Lower leg skin (tissue), 4 donors: ENCODE data around the gene C1QTNF5. TPM values are rescaled to one million over a fixed set of nuclear protein-coding genes. Genes with fewer than 3 reads are reported as not detected.

Experiments
- DNase-seq, 2 donors: peaks; one replicate each; pipeline ENCODE4 v3.0.0-alpha.2; 2019; ENCODE audit warnings: low spot score in 2 of 2
- H3K4me3 ChIP-seq: fragments of 200-600 bp; sonication (generic); 2 replicates; pipeline ENCODE4 v1.5.1; 2017; ENCODE audit warnings: mild to moderate bottlenecking, low read depth; ENCODE audit not compliant: poor library complexity, severe bottlenecking
- CTCF ChIP-seq, 3 donors: fragments of 450-650 bp; IDR thresholded peaks; one replicate each; pipeline ENCODE4 v1.5.1; 2016; ENCODE audit warnings: antibody characterized with exemption in 3 of 3, mild to moderate bottlenecking in 3 of 3, moderate library complexity in 2 of 3
- POLR2A ChIP-seq, 2 donors: fragments of 450-650 bp; IDR thresholded peaks; one replicate each; pipeline ENCODE4 v1.6.1; 2016 to 2017; ENCODE audit warnings: antibody characterized with exemption in 2 of 2, mild to moderate bottlenecking in 1 of 2, moderate library complexity in 1 of 2
- WGBS, 2 donors: methylation state at CpG; one replicate each; pipeline ENCODE4 v1.1.5; 2018; 5-methylcytosine and 5-hydroxymethylcytosine counted together
- intact Hi-C: fragments of 100-400 bp; cut with DNase I; formaldehyde crosslinking; loops from one replicate; pipeline ENCODE4 v1.15.0; 2023; ENCODE audit warnings: low total_unique reads
- total RNA-seq, 4 donors: library from RNA; depleted of rRNA; stranded (reverse); fragments of >200 nt; gene quantifications; one replicate each; pipeline ENCODE4 v1.1.0, GENCODE V29; 2016

Gene C1QTNF5
- total RNA-seq, 4 donors from 2014 or later = 4.2 to 14.3 (median 8.6) TPM

GRCh38 chr11:119369132-119369925 lies 28.6 kb upstream of the C1QTNF5 start:
- H3K4me3 ChIP-seq = no peak overlapping the region
- TF ChIP-seq POLR2A (IDR thresholded peaks at IDR 0.05) (no peak), CTCF (IDR thresholded peaks at IDR 0.05) (no peak)
- DNase-seq = no peak
- intact Hi-C loops = no loop called here
- 71 to 73% methylated on average over 12 to 13 of the region's 13 CpGs for WGBS, 2 donors

DNA sequence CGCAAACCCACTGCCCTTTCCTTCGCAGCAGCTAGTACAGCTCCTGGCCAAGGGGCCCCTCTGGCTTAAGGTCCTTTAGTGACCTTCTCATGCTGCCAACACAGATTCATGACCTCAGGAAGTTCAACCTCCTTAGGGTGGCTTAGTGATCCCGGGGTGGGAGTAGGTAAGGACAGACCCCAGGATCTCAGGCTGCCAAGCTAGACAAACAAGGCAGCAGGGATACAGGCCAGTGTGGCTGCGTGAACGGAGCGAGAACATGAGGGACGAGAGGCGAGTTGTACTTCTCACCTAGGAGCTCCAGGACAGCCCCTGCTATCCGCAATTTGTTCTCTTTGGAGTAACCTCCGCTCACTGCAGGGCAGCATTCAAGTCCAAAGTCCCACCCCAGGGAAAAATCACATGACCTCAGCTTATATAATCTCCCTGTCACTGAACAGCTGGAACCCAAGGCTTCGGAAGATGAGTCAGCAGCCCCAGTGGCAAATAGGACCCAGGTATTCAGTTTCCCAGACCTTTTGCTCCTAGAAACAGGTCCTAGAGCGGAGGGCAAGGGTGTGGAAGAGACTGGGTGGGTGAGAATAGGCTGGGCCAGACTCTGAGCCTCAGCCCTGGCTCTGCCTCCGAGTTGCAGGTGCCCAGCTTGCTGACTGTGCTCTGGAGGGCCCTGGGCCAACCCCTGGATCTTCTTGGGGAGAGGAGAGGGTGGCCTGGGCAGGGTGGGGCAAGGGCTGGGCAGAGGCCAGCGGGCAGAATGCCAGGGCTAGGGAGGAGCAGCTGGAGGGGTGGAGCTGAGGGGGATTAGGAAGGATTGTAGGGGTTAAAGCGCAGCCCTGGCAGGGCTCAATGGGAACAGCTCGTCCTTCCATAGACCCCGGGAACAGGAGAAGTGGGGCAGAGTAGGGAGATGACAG lies 27.7 kb upstream of the C1QTNF5 start:
- TF ChIP-seq POLR2A (IDR thresholded peaks at IDR 0.05) = no peak
- TF ChIP-seq CTCF (IDR thresholded peaks at IDR 0.05) = no peak
- H3K4me3 ChIP-seq = no peak overlapping the region

GRCh38 chr11:119367661-119368120 lies 27.0 kb upstream of the C1QTNF5 start:
- intact Hi-C loops = no loop called here
- H3K4me3 ChIP-seq = no peak overlapping the region
- TF ChIP-seq CTCF (IDR thresholded peaks at IDR 0.05) = no peak
- TF ChIP-seq POLR2A (IDR thresholded peaks at IDR 0.05) = no peak
- WGBS, 2 donors = 58 to 71% methylated on average over 9 of the region's 9 CpGs
- DNase-seq = no peak

More for the DNA sequence above, 27.7 kb upstream of the C1QTNF5 start:
- 52 to 59% methylated on average over 16 to 17 of the region's 17 CpGs for WGBS, 2 donors
- DNase-seq = no peak
- intact Hi-C loops = no loop called here

- no peak for DNase-seq
- H3K4me3 ChIP-seq = no peak overlapping the region
- 87 to 89% methylated on average over 11 of the region's 11 CpGs for WGBS, 2 donors
- intact Hi-C loops = no loop called here
- no peak for TF ChIP-seq POLR2A (IDR thresholded peaks at IDR 0.05)
- TF ChIP-seq CTCF (IDR thresholded peaks at IDR 0.05) = no peak
These were observed 26.3 kb upstream of the C1QTNF5 start for GRCh38 chr11:119366690-119367620.

- no peak overlapping the region for H3K4me3 ChIP-seq
- TF ChIP-seq POLR2A (IDR thresholded peaks at IDR 0.05) (no peak), CTCF (IDR thresholded peaks at IDR 0.05) (no peak)
- 71 to 73% methylated on average over 6 of the region's 6 CpGs for WGBS, 2 donors
- intact Hi-C loops = no loop called here
- no peak for DNase-seq
These were observed 24.4 kb upstream of the C1QTNF5 start for GRCh38 chr11:119365071-119365591.
